ENCODE data around the gene PP2D1.
A peak's percentile ranks its signal among the peaks of the same experiment; 100 is the strongest.
"Not testable (repeated sequence)": the region's sequence is repeated elsewhere in the genome, so short reads cannot be mapped to it uniquely, and the experiment has no call there.

PP2D1 gene, protein sequence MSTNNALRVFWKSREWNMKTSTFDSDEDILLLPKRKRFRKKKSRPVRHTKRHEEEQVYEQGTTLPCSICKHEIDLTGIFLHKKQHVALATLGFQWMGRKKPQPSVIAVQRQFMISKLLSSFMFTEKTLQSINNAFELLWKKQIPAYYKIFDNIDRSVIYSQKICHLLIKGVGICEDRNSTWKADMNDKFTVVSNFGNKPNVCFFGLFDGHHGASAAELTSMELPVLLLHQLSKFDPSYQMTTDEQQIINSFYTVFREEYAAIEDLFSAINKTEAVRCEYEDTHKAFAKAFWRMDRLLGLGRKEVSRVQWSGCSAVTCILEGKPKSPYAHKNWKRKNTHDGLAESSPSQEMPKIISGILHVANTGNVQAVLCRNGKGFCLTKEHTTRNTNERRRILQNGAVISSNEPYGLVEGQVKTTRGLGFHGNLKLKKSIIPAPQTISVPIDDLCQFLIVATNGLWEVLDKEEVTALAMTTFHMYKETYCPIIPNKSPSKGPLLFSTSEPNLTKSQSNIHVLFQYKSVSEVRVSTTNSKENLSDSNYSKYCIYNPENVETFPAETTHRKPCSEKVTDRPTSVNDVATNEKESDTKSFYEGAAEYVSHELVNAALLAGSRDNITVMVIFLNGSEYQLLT

GRCh38 chr3:20012164-20012563 lies at the start of gene PP2D1:
TSS of gene PP2D1 (minus strand) at chr3:20012264. CDS start at chr3:20012072, 192 bp downstream.
- no peak for DNase-seq

DNA sequence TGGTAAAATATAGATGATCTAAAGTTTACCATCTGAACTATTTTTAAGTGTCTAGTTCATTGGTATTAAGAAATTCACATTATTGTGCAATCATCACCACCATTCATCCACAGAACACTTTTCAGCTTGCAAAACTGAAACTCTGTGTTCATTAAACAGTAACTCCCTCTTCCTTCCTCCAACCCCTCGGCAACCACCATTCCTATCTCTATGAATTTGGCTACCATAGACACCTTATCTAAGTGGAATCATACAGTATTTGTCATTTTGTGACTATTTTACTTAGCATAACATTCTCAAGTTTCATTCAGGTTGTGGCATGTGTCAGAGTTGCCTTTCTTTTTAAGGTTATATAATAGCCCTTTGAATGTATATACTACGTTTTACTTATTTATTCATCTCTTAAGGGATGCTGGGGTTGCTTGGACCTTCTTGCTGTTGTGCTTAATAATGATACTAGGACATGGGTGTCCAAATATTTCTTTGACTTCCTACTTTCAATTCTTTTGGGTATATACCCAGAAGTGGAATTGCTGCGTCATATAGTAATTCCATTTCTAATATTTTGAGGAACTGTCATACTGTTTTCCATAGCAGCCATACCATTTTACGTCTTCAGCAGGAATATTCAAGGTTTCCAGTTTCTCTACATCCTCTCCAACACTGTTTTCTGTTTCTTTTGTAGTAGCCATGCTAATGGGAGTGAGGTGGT lies 49.1 kb upstream of the PP2D1 start:
- DNase-seq: no peak

GRCh38 chr3:20059929-20060328 lies 47.9 kb upstream of the PP2D1 start:
- no peak for DNase-seq

- no peak for DNase-seq
Measured at GRCh38 chr3:20057612-20058180, 45.6 kb upstream of the PP2D1 start.

DNA sequence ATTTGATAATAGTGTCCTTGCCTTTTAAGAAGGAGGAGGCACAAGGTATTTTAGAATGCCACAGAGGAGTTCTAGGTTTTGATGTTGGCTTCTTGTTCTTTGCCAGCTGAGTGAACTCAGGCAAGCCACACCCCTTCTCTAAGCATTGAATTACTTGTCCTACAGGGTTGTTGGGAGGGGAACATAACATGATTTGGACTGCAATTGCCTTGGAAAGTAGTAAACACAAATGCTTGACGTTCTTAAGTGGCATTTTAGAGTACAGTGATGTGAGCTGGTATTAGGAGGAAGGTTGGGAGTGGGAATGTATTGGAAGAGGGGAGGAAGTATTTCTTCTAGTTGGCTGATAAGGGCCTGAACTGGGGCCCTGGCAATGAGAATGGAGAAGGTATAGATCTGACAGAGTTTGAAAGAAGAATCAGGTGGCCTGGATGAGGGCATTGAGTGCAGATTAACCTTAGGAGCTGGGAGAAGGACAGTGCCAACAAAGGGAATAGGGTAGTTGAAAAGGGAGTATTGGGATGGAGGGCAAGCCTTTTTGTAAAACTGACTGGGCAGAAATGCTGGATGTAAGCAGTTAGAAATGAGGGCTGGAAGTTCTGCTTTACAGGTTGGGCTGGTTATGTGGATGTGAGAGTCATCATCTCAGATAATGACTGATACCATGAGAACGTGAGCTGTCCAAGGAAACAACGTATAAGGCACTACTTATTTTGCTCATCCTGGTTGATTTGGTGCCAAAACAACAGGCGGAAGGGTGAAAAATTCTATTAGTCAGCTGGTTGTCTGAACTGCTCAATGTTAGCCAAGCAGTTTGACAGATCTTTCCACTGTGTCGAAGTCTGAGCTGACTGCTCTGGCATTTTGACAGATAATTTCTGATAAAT lies 44.9 kb upstream of the PP2D1 start:
- no peak for DNase-seq

- DNase-seq: no peak
Measured at GRCh38 chr3:20055842-20056241, 43.8 kb upstream of the PP2D1 start.

DNA sequence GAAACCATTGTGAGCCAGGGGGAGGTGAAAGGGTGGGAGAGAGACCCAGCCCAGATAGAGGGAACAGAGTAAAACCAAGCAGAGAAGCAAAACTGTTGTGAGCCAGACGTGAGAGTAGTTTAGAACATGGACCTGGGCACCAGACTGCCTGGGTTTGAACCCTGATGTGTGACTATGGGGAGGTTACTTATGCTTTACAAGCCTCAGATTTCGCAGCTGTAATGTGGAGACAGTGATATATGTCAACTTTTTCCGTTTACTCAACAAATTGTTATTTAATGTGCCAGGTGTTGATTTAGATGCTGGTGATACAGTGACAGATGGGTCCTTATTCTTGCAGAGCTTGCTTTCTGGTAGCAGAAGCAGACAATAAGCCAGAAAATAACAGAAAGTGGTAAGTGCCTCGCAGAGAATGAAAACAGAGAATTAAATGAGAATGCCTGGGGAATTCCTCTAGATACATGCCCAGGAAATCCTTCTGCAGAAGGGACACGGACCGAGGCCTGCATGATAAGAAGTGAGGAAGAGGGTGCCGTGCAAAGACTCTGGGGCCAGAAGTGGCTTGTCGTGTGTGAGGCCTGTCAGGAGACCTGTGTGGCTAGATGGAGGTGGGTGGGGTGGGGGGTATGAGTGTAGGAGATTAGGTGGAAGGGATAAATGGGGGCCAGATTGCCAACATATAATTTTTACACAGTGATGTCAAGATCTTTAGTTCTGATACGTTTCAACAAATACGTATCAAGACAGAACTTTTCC lies 43.1 kb upstream of the PP2D1 start:
- no peak for DNase-seq

DNA sequence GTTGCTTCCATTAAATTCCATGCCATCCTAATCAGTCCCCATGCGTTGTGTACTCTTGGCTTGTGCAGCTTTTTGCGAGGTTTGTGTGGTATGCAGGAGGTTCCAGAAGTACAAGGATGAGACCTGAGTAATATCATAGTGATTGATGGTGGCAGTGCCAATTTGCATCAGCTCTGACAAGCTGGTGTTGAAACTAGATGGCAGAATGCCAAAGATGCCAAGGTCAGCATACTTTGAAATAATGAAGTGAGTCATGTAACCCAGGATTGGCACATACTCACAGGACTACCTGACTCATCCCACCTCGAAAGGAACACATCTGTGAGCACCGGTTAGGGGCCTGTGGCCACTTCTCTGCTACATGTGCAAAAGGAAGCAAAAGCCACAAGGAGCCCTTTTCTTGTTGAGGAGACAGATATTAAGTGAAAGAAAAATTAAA lies 42.5 kb upstream of the PP2D1 start:
- DNase-seq: no peak

DNA sequence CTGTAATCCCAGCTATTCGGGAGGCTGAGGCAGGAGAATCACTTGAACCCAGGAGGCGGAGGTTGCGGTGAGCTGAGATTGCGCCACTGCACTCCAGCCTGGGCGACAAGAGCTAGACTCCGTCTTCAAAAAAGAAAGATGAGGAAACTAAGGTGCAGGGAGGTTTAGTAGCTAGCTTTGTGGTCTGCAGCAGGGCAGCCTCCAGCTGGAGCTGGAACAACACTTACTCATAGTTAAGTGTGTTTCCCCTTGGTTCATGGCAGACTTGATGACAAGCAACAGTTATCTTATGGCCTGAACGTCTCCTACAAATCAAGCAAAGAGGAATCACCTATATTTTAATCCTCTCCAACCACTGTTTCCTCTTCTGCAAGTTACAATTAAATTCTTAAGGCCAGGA lies 40.8 kb upstream of the PP2D1 start:
- DNase-seq: no peak

DNA sequence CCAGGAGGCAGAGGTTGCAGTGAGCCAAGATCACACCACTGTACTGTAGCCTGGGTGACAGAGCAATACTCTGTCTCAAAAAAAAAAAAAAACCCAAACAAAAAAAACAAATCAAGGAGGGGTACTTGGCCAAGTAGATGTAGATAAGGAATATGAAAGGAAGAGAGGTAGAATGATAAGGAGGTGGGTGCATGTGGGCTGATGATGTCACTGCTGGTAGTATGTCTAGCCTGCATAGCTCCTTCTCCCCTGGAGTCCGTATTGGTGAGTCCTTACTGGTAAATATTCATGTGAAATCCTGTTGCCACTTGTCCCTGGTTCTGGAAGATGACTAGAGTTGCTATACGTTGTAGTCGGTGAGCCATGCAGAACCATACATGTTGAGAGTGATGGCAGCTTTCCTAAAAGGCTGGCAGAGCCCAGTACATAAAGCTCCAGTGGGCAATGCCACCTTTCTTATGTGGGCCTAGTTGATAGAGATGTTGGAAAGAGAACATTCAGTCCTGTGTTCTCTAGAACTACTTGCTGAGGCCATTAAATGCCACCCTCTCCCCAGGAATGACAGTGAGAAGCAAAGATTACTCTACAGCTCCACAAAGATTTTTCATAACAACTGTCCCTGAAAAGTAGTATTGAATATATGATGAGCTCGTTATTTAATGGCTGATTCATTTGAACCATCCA lies 39.2 kb upstream of the PP2D1 start:
- no peak for DNase-seq

DNA sequence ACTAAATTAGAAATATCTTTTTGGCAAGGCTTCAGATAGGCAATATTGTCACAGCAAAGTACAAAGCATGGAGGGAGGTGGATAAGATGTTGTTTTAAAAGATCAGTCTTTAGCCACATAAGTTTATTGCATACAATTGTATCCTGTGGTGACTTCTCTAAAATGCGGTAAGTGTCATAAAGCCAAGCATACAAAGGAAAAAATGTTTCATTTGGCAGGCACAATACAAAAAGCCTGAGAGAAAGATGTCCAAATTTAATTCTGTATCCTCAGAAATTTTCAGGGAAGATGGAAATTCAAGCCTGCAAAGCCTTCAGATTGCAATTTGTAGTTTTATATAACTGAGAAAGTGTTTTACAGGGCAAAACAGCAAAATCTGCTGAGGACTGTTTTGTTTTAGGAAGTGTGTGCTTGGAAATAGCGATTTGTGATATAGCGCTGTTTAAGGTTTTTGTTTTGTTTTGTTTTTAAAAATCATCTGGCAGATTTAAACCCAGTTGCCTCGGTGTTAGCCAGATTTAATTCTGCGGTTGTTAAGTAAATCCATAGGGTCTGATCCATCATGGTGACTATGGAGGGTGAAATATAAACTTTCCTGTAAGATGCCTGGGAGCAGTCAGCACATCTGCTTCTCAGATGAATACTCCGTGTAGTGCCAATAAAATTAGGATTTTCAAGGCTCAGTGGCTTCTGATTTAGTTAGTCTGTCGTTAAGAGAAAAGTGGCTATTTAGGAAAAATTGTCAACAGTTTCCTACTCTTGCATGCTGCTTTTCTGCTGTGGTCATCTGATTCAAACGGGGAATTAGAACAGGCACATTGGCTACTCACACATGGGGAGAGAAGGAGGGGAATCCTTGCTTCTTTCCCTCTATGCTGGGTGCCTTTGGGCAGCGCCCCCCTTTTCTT lies 36.2 kb upstream of the PP2D1 start:
- no peak for DNase-seq

- no peak for DNase-seq
Measured at GRCh38 chr3:20047341-20047779, 35.3 kb upstream of the PP2D1 start.

- no peak for DNase-seq
Measured at GRCh38 chr3:20046556-20046955, 34.5 kb upstream of the PP2D1 start.

GRCh38 chr3:20045141-20045540 lies 33.1 kb upstream of the PP2D1 start:
- not testable (repeated sequence) for DNase-seq

GRCh38 chr3:20043825-20044224 lies 31.8 kb upstream of the PP2D1 start:
- no peak for DNase-seq

DNA sequence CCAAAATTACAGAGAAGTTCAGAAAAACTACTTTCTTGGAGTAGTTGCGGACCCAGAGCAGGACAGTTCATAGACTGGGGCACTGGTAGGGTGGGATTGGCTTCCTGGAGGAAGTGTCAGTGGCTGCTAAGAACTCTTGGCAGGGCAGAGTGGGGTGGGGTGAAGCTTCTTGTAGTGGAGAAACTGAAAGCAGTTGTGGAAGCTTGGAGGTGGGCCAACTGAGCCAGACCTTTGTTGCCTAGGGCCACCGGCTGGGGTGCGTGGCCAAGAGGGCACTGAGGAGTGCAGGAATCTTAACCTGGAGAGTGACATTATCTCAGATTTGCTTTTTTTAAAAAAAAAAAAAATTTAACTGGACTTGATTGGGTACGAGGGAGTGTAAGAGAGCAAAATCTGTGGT lies 31.3 kb upstream of the PP2D1 start:
- no peak for DNase-seq

DNA sequence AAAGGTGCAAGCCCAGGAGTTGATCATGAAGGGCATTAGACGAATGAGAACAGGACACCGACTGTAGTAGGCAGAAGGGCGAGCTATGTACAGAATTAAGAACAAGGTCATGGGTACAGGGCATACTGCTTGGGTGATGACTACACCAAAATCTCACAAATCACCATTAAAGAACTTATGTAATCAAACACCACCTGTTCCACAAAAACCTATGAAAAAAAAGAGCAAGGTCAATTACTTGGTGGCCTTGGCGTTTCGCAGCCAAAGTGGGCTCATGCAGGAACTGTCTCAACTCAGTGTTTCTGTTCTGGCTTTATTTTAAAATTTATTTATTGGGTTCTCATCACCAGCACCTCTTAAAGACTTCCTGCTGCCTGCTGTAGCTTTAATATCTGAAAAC lies 30.3 kb upstream of the PP2D1 start:
- DNase-seq: no peak

GRCh38 chr3:20041197-20041780 lies 29.2 kb upstream of the PP2D1 start:
- DNase-seq: peak; percentile 92

- DNase-seq: peak; percentile 85
Measured at GRCh38 chr3:20040548-20041196, 28.6 kb upstream of the PP2D1 start.
